Stimulated activated CD8-positive, alpha-beta memory T cell treated with anti-CD3 and anti-CD28 coated beads, Interleukin-4, amount 100 ng/mL, for 1 hour (primary cell): ENCODE results near the gene DMBX1.

Experiments
- DNase-seq, 2 donors: peaks; one replicate each; pipeline ENCODE4 v3.0.0-alpha.2; 2020; ENCODE audit warnings: low read depth in 2 of 2, low spot score in 1 of 2

Gene DMBX1

DNA sequence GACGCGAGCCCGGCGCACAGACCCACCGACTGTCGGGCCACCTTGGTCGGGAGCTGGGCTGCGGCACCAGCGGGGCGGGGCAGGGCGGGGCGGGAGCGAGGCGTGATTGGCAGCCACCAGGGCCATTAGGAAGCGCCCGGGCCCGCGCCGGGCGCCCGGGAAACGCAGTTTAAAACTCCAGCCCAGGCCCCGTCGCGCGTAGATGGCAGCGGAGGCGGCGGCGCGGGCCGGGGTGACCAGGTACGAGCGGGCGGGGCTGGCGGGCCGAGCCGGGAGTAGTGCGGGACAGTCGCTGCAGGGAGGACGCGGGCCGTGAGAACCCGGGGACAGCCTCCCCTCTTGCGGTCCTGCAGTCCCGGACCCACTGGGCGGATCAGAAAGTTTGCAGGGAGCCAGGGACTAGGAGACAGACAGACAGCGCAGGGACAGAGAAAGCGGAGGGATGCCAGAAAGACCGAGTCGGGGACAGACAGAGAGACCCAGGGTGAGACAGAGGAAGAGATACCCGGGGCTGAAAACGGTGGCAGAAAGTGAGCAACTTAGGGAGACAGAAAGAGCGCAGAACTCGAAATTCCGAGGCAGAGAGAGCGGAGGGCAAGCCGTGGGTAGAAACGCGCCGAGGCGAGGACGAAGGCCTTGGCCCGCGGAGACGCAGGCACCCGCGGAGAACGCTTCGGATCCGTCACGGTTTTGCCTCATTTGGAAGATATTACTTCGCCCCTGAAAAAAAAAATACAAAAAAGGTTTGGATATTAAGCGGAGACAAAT, at the start of gene DMBX1:
Gene DMBX1 (plus strand): TSS at position 199 of the 768 bp plus-strand sequence. CDS start 17,175 bp downstream, outside the sequence.
- no peak for DNase-seq

DNA sequence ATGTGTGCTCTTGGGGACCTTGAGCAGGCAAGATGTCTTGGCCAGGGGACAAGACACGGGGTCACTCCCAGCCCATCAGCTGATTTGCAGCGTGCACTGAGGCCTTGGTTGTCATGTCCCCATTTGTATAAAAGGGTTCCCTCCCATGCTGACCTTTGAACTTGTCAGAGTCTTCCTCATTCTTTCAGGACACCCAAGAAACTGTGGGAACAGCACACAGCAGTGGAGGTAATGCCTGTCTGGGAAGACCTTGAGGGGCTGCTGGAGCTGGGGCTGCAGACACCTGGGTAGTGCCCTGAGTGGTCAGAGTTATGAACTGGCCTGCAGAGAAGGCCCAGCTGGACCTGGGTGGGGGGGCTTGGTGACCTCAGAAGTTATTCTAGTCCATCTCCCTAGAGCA, 49.2 kb upstream of the DMBX1 start:
- DNase-seq: no peak

DNA sequence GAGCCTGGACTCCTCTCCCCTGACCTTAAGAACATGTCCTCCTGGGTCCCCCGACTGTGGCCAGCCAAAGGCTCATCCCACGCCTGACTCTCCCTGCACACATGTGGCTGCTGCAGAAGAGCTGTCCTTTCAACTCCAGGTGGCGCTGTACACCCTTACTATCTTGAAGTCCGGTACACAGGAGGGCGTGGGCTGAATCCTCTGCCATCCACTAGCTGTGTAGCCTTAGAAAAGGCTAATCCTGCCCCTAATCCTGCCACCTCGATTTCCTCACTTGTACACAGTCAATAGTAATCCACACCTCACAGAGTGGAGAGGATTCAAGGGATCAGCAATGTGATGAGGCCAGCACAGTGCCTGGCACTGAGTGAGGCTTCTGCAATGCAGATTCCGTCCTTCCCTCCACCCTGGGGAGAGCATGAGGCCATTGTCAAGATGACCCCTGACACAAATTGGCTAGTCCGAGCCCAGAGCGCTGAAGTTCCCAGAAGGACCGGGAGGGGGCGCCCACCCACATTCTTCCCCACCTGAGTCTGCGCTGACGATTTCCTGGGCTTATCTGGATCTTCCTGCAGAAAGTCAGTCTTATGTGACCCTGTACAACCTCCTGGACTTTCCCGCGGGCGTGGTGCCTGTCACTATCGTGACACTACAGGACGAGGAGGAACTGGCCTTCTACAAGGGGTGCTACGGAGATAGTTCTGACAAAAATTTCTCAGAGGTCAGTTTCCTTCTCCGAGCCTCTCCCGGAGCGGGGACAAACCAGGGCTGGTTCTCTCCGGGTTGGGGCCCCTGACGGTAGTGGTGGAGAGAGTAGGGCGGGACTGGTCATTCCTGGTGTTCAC, 47.1 kb upstream of the DMBX1 start:
- DNase-seq: peak; percentile 45 to 52

DNA sequence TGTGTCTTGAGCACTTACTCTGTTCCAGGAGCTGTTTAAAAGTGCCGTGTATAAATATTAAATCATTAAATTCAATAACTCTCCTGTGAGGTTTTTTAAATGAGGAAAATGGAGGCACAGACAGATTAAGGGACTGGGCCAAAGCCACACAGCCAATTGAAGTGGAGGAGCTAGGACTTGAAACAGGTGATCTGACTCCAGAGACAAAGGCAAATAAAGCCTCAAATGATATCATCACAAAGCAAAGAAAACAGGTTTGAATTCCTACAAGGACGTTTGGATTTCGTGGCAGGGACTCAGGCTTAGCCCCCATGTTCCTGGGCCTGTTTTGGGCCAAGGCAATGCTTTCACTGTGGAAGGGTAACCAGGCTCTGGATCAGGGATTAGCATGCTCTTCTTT, 45.2 kb upstream of the DMBX1 start:
- DNase-seq: no peak

DNA sequence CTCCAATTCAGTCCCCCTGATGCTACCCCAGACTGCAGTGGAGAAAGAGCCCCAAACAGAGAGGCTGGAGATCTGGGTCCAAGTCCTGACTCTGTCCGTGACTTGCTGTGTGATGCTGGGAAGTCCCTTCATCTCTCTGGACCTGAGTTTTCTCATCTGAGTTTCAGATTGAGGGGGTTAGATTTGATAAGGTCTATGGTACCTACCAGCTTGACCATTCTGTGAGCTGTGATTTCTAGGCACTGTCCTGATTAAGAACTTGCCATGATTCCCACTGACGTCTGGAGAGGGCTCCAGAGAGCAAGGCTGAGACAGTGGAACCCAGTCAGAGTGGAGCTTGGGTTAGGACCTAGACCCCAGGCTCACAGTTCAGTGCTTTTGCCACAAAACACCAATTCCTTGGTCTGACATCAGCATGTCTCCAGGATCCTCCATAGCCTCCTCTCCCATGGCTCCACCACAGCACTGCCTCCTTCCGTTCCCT, 43.8 kb upstream of the DMBX1 start:
- DNase-seq: no peak

DNA sequence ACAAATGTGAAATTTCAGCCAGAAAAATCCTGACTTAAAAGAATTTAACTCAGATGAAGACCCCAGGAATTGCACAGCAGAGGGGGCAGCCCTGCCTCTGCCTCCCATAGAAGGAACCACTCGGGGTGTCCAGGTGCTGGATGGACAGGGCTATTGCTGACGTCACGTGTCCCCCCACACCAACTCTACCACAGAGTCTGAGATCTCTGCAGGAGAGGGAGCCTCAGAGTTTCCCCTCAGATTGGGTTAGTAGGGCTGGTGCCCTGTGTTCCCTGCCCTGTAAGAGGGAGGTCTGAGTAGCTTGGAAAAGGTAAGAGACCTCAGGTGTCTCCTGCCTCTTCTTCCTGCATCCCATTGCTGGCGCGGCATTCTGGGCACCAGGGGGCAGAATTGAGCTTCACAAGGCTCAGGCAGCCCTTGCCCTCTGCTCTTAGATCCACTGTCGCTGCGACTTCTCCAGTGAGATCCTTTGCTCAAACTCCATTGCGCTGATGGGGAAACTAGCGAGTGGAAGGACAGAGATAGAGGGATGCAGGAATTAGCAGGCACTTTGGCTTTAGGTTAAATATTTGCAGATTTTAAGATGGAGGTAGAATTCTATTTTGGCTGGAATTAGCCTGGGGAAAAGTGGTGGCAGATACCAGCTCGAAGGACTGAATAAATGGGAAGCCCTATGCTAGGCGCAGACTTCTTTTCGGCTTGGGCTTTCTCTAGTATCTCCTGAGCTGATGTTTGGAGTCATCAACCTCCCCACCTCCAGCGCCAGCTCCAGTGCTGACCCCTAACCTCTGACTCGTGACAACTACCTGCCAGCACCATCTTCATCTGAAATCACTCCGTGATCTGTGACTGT, 42.8 kb upstream of the DMBX1 start:
- peak; percentile 41 to 50 for DNase-seq

DNA sequence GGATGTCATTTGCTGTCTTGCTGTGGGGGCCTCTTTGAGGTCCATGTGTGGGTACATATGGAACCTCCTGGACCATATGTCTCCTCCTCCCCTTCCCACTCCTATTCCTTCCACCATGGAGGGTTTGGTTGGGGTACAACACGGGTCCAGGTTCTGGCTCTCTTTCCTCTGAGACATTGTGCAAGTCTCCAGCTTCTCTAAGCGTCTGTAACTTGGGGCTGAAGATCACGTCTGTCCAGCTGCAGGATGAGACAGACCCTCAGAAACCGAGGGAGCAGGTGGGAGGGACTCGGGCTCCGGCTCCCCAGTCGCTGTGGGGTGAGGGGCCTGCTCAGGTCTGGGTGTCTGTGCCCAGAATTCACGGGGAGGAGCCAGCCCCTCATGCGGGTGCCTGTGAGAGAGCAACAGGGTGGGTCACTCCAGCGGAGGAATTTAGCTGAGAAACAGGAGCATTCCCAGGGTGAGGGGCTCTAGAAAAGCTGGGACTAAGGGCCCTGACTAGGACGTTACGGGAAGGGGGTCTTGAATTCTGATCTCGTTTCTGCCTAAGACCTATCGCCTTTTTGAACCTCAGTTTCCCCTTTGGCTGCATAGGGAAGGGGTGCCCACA, 42.0 kb upstream of the DMBX1 start:
- no peak for DNase-seq

DNA sequence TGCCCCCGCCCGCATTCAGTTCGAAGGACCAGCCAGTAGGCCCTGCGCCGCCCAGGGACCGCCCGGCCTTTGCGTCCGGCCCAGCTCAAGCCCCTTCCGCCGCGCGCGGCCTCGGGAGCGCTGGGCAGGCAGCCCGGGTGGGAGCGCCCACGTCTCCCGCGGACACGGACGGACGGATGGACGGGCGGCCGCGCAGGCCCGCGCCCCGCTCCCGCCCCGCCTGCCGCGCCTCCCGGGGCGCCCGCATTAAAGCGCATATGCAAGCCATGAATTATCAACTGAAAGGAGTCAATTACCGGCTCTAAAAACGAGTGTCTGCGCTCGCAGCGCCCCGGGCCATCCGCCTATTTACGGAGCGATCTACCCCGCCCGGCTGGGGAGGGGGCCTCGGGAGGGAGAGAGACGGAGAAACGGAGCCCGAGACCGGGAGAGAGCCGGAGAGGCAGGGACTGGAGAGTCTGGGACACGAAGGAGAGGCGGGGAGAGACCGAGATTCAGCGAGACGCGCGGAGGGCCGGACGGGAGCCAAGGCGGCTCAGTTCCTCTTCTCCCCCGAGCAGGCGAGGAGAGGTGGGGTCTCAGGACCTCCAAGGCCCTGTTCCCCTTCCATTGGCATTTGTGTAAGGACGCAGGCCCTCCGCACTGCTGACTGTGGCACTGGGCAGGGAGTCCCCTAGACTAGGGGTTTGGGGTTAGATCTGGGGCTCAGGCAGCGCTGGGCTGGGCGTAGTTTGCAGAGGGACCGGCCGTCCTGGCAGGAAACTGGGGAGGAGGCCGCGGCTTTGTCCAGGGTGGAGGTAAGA, 41.3 kb upstream of the DMBX1 start:
- DNase-seq: no peak

DNA sequence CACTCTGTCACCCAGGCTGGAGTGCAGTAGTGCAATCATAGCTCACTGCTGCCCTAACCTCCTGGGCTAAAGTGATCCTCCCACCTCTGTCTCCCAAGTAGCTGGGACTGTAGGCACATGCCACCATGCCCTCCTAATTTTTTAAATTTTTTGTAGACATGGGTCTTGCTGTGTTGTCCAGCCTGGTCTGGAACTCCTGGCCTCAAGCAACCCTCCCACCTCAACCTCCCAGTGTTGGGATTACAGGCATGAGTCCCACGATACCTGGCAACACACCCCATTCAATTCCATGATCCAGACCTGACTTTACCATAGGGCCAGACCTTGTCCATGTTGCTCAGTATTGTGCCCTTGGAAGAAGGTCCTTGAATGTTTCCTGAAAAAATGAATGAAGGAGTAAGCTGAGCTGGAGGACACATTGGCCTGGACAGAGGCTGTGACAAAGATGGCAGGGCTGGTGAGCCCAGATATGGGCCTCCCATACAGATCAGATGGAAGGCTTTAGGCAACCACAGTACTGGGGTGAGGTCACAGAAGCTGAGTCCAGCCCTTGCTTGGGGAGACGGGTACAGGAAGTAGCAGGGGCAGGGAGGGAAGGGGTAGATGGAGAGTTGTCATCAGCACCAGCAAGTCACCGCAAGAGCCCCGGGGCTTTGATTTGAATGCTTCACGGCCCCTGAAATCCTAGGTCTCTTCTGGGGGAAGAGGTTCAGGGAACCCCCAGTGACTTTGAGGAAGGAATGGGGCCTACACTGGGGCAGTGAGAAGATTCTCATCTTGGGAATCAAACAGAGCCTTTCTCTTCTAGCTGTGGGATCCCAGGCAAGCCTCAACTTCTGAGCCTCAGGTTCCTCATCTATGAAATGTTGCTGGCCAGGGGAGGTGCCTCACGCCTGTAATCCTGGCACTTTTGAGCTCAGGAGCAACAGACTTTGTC, 40.1 kb upstream of the DMBX1 start:
- no peak for DNase-seq

DNA sequence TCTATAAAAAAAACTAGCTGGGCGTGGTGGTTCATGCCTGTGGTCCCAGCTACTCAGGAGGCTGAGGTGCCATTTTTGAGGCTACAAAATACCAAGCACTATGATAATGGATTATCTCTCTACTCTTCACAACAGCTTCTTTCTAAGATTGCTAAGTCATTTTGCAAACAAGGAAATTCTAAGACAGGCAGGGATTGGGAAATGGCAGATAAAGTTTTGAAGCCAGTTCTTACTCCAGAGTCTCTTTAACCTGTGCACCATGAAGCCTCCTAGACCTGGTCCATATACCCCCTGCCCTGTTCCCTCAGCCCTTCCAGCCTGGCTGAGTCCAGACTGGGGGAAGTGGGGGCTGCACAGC, 39.5 kb upstream of the DMBX1 start:
- no peak for DNase-seq

DNA sequence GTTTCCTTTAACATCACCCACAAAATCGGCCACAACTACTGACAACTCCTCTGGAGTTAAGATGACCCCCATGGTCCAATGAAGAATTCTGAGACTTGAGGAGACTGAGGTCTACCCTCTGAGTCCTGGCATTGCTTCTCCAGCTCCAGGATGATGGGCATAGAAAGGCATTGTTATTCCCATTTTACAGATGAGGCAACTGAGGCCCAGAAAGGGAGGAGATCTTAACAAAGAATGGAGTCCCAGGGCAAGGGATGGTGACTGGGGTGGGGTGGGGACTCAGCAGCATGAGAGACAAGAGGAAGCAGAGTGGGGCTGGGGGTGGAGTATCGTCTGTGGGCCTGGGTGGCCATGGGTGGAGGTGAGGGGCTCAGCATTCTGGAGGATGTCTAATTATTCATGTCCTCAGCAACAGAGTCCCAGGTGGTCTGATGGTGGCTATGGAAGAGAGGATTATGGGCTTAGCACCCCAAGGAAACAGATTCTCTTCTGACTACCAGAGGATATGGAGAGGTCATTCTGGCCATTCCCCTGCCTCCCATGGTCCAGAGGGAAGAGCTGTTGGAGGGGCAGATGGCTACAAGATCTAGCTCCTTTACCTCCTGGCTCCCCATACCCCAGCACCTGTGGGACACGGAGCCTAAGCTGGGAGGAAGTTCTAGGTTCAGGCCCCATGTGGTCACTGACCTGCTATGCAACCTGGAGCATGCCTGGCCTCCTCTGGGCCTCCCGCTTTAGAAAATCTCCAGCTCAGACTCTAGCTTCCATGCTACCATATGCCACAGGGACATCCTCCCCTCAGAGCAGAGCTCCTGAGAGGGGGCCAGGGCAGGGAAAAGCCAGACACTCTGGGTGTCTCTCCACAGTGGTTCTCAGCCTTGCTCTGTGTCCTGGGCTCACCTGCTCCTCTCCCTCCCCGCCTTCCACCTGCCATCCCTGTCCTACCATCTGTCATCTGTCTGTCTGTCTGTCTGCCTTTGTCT, 37.4 kb upstream of the DMBX1 start:
- DNase-seq: no peak

DNA sequence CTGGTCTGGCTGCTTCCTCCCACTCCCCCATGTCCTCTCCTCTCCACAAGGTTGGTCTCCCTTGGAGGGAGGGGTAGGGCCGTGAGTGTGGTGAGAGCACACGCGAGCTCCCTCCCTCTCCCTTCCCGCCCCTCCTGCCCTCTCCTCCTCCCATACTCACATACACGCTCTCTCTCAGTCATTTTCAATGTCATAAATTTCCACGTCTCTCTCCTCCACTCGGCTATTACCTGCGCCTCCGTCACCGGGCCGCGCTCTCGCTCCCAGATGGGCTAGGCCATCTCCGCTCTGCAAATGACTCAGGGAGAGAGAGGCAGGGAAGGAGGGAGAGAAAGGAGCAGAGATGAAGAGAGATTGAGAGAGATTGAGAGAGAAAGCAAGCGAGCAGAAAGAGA, 36.7 kb upstream of the DMBX1 start:
- DNase-seq: no peak

DNA sequence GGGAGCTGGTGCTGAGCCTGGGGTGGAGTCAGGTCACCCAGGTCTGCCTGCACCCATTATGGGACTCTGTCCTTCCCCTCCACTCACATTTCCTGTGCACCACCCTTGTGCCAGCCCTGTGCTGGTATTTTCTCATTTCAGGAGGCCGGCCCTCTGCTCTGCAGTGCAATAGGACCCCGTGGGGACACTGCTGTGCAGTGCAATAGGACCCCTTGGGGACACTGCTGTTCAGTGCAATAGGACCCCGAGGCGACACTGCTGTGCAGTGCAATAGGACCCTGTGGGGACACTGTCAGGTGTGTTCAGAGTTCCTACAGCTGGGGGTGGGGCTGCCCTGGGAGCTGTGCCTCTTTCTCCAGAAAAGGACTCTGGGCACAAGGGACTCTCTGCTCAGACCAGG, 36.2 kb upstream of the DMBX1 start:
- no peak for DNase-seq

DNA sequence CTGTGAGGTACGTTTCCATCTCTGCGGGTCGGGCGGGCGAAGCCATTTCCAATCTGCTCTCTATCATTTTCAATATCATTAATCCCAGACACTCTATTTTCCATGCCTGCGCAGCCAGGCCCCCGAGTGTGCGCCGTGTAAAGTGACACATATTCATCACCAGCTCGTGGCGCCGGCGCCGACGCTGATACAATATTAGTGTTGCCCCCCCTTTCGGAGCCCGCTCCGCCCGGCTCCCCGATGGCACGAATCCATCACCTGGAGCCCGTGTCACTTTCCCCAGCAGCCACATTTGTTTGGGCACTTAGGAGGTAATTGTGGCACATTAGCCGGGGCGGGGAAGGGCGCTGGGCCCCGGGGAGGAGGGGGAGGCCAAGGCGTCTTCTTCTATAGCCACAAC, 33.7 kb upstream of the DMBX1 start:
- DNase-seq: no peak

DNA sequence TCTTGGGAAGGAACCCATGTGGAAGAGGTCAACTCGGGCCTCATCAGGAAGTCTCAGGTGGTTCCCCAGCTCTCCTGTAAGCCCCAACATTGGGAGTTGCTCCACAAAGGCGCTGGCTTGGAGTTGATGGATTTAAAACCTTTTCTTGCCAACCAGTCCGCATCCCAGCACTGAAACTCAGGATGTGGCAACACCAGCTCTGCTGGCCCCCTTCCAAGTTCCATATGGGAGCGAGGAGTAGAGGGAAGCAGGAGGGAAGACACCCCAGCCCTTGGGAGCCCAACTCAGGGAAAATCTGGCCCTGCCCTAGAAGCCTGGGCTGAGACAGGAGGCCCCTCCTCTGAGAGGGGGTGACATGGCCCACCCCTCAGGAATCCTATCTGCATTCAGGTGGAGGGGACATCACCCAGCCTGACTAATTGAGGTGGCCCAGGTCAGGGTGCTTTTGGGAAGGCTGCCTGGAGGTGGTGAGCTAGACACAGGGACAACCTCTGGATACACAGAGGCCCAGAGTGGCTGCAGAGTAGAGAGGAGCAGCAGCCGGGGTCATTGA, 33.1 kb upstream of the DMBX1 start:
- DNase-seq: no peak

DNA sequence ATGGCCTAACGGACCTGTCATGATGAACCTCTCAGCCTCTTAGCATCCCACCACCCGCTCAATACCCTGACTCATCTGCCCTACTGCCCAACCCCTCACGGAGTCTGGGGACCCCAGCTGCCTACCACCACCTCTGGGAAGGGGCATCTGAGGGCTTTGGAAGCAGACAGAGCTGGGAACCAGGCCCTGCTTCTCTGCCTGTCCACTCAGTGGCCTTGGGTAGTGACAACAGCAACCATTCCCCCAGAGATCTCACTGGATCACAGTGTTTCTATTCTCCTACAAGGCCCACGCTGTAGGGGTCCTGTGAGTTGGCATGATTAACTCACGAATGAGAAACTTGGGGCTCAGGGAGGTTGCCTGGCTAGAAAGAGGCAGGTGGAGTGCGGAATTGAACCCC, 32.5 kb upstream of the DMBX1 start:
- no peak for DNase-seq

DNA sequence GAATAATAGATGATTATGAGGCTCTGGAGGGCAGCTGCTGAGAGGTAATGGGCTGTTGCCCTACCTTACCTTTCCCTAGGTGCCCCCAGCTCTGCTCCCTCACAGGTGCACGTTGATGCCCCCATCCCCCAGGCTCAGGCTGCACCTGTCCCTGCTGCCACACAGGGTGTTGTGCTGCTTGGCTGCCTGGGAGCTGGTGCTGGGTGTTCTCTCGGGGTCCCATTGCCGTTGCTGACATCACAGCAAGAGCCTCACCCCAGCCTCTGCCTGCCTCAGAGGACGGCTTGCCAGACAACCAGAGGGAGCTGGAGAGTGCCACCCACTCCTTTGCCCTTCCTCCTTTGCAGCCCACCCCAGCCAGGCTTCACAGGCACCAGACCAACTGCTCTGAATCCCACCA, 31.4 kb upstream of the DMBX1 start:
- DNase-seq: no peak

DNA sequence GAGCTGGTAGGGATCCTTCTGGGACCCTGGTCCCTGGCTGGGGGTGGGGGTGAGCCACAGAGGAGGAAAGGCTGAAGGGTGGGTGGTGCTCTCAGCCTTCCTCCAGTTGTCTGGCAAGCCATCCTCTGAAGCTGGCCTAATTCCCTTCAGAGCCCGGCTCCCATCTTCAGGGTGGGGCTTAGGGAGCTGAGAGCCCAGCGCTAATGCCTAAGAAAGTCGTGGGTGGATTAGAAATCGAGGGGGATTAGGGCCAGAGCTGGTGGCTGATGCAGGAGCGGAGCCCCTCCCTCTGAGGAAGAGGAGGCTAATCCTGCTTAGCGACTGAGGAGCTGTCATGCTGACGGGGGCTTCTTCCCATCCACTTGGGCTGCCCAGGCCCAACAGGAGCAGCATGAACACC, 30.8 kb upstream of the DMBX1 start:
- DNase-seq: no peak
